Stimulated activated CD4-positive, alpha-beta T cell treated with anti-CD3 and anti-CD28 coated beads, Interleukin-12 subunit alpha, Interleukin-12 subunit beta, amount 100 ng/mL, for 24 hours (primary cell): Measurements from ENCODE around the gene HNRNPUL1.
"Not testable (repeated sequence)": the region's sequence is repeated elsewhere in the genome, so short reads cannot be mapped to it uniquely, and the experiment has no call there.

Experiments
- DNase-seq, 2 experiments: peaks; one replicate each; pipeline ENCODE4 v3.0.0-alpha.2; 2020; ENCODE audit warnings: low read depth in 2 of 2

Gene HNRNPUL1

GRCh38 chr19:41276231-41276630 lies 12.1 kb downstream of the HNRNPUL1 start:
- DNase-seq: no peak

- no peak for DNase-seq
These were observed 14.3 kb downstream of the HNRNPUL1 start for GRCh38 chr19:41278478-41278877.

- no peak for DNase-seq
These were observed 24.7 kb downstream of the HNRNPUL1 start for GRCh38 chr19:41288673-41289530.

- not testable (repeated sequence) for DNase-seq
These were observed 25.6 kb downstream of the HNRNPUL1 start for GRCh38 chr19:41289814-41290213.

- no peak for DNase-seq
These were observed 30.2 kb downstream of the HNRNPUL1 start for GRCh38 chr19:41294393-41294792.

- DNase-seq: no peak
These were observed 31.3 kb downstream of the HNRNPUL1 start for GRCh38 chr19:41295499-41295898.

GRCh38 chr19:41296433-41296871 lies 32.3 kb downstream of the HNRNPUL1 start:
- DNase-seq: no peak

GRCh38 chr19:41297628-41298347 lies 33.6 kb downstream of the HNRNPUL1 start:
- DNase-seq: no peak

GRCh38 chr19:41298348-41298964 lies 34.3 kb downstream of the HNRNPUL1 start:
- no peak for DNase-seq

GRCh38 chr19:41299046-41299754 lies 35.0 kb downstream of the HNRNPUL1 start:
- no peak for DNase-seq

GRCh38 chr19:41299755-41300089 lies 35.5 kb downstream of the HNRNPUL1 start:
- DNase-seq: no peak

GRCh38 chr19:41300555-41300954 lies 36.4 kb downstream of the HNRNPUL1 start:
- DNase-seq: no peak

- DNase-seq: peak; percentile 39 to 61
These were observed 38.6 kb downstream of the HNRNPUL1 start for GRCh38 chr19:41302624-41303351.

GRCh38 chr19:41303954-41304353 lies 39.8 kb downstream of the HNRNPUL1 start:
- DNase-seq: no peak

GRCh38 chr19:41304706-41305483 lies 40.7 kb downstream of the HNRNPUL1 start:
- DNase-seq: no peak

- DNase-seq: no peak
These were observed 42.0 kb downstream of the HNRNPUL1 start for GRCh38 chr19:41305927-41306793.

- no peak for DNase-seq
These were observed 43.1 kb downstream of the HNRNPUL1 start for GRCh38 chr19:41307090-41307875.

GRCh38 chr19:41307954-41308449 lies 43.8 kb downstream of the HNRNPUL1 start:
- DNase-seq: no peak
